Gastrocnemius medialis (tissue), 4 donors: ENCODE results near the gene OOSP2. TPM values are rescaled to one million over a fixed set of nuclear protein-coding genes. Genes with fewer than 3 reads are reported as not detected.
"Not testable (repeated sequence)": the region's sequence is repeated elsewhere in the genome, so short reads cannot be mapped to it uniquely, and the experiment has no call there.

Source experiments
- ATAC-seq, 2 donors: fragments of 150-250 bp; one replicate each; pipeline ENCODE4 v1.9.1; 2016
- DNase-seq, 2 donors: peaks; one replicate each; pipeline ENCODE4 v3.0.0-alpha.2; 2019
- H3K27ac ChIP-seq, 4 donors: fragments of 200-600 bp; sonication (generic); 1 replicate in 1 of 4; 2 replicates in 3 of 4; pipeline ENCODE4 v1.5.1; 2016 to 2018; ENCODE audit warnings: mild to moderate bottlenecking in 2 of 4, moderate library complexity in 1 of 4
- H3K27me3 ChIP-seq, 3 donors: fragments of 200-600 bp; sonication (generic) in 2 of 3; 1 replicate in 1 of 3; 2 replicates in 2 of 3; pipeline versions ENCODE4 v1.5.1 to v1.6.0; 2016 to 2019; ENCODE audit warnings: mild to moderate bottlenecking in 1 of 3, moderate library complexity in 1 of 3
- H3K36me3 ChIP-seq, 2 donors: fragments of 200-600 bp; sonication (generic) in 1 of 2; one replicate each; pipeline ENCODE4 v1.5.1; 2017 to 2018
- H3K4me1 ChIP-seq, 2 donors: fragments of 200-600 bp; sonication (generic) in 1 of 2; one replicate each; pipeline ENCODE4 v1.5.1; 2016 to 2017; ENCODE audit warnings: mild to moderate bottlenecking in 2 of 2
- H3K4me3 ChIP-seq, 4 donors: fragments of 200-600 bp; sonication (generic) in 3 of 4; 1 replicate in 1 of 4; 2 replicates in 3 of 4; pipeline ENCODE4 v1.5.1; 2016 to 2019; ENCODE audit warnings: mild to moderate bottlenecking in 2 of 4
- H3K9me3 ChIP-seq, 3 donors: fragments of 200-600 bp; sonication (generic) in 2 of 3; 1 replicate in 1 of 3; 2 replicates in 2 of 3; pipeline ENCODE4 v1.5.1; 2016 to 2019
- POLR2A ChIP-seq, 2 donors: fragments of 450-650 bp; IDR thresholded peaks; one replicate each; pipeline ENCODE4 v1.6.1; 2017; ENCODE audit warnings: antibody characterized with exemption in 2 of 2, mild to moderate bottlenecking in 2 of 2, moderate library complexity in 2 of 2
- in situ Hi-C, 4 donors: fragments of 200-750 bp; cut with MboI; loops; one replicate each; pipeline versions ENCODE4 v1.15.0 to v1.8.0; 2017; ENCODE audit warnings: low sequenced_read_pairs in 4 of 4
- intact Hi-C: fragments of 100-400 bp; cut with DNase I; formaldehyde crosslinking; loops from one replicate; pipeline ENCODE4 v1.15.1; 2023; ENCODE audit warnings: low total_unique reads
- total RNA-seq, 4 donors: library from RNA; depleted of rRNA; stranded (reverse); fragments of >200 nt; gene quantifications; one replicate each; pipeline versions ENCODE4 v1.1.0 to v1.2.3, GENCODE V29; 2016
- TF ChIP-seq, protein P1 (sequence below), 5 experiments: fragments of 450-650 bp in 3 of 5; fragments of 200-600 bp in 2 of 5; sonication (generic) in 2 of 5; IDR thresholded peaks in 4 of 5; conservative IDR thresholded peaks in 1 of 5; 1 replicate in 4 of 5; 2 replicates in 1 of 5; pipeline ENCODE4 v1.5.1; 2016 to 2019; ENCODE audit warnings: antibody characterized with exemption in 5 of 5, mild to moderate bottlenecking in 3 of 5, moderate library complexity in 3 of 5

OOSP2 gene
- total RNA-seq, 4 donors from 2014 or later, result not detected

GRCh38 chr11:60029015-60029632, 11.1 kb upstream of the OOSP2 start:
- in situ Hi-C loops (no loop called here), intact Hi-C loops (no loop called here)
- ATAC-seq, result no peak
- TF ChIP-seq, protein P1, sequence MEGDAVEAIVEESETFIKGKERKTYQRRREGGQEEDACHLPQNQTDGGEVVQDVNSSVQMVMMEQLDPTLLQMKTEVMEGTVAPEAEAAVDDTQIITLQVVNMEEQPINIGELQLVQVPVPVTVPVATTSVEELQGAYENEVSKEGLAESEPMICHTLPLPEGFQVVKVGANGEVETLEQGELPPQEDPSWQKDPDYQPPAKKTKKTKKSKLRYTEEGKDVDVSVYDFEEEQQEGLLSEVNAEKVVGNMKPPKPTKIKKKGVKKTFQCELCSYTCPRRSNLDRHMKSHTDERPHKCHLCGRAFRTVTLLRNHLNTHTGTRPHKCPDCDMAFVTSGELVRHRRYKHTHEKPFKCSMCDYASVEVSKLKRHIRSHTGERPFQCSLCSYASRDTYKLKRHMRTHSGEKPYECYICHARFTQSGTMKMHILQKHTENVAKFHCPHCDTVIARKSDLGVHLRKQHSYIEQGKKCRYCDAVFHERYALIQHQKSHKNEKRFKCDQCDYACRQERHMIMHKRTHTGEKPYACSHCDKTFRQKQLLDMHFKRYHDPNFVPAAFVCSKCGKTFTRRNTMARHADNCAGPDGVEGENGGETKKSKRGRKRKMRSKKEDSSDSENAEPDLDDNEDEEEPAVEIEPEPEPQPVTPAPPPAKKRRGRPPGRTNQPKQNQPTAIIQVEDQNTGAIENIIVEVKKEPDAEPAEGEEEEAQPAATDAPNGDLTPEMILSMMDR (IDR thresholded peaks at IDR 0.05 in 4 of 5, conservative IDR thresholded peaks at IDR 0.05 in 1 of 5), result no peak
- TF ChIP-seq POLR2A (IDR thresholded peaks at IDR 0.05), result no peak
- Histone ChIP-seq H3K27me3 (no peaks in the 10 kb centered on the region), H3K36me3 (no peaks in the 10 kb centered on the region), H3K4me1 (no peaks in the 10 kb centered on the region), H3K9me3 (no peaks in the 10 kb centered on the region), H3K27ac (no peak overlapping the region), H3K4me3 (no peak overlapping the region)
- DNase-seq, result no peak

DNA sequence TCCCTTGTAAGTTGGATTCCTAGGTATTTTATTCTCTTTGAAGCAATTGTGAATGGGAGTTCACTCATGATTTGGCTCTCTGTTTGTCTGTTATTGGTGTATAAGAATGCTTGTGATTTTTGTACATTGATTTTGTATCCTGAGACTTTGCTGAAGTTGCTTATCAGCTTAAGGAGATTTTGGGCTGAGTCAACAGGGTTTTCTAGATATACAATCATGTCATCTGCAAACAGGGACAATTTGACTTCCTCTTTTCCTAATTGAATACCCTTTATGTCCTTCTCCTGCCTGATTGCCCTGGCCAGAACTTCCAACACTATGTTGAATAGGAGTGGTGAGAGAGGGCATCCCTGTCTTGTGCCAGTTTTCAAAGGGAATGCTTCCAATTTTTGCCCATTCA, 10.2 kb downstream of the OOSP2 start:
- DNase-seq, ATAC-seq, H3K27ac ChIP-seq, in situ Hi-C loops, H3K36me3 ChIP-seq, H3K9me3 ChIP-seq, H3K4me1 ChIP-seq, H3K27me3 ChIP-seq, H3K4me3 ChIP-seq, intact Hi-C loops: not testable (repeated sequence)

GRCh38 chr11:60050839-60051238, 10.6 kb downstream of the OOSP2 start:
- H3K36me3 ChIP-seq, H3K4me3 ChIP-seq, ATAC-seq, DNase-seq, H3K4me1 ChIP-seq, H3K9me3 ChIP-seq, intact Hi-C loops, H3K27me3 ChIP-seq, in situ Hi-C loops, H3K27ac ChIP-seq: not testable (repeated sequence)

DNA sequence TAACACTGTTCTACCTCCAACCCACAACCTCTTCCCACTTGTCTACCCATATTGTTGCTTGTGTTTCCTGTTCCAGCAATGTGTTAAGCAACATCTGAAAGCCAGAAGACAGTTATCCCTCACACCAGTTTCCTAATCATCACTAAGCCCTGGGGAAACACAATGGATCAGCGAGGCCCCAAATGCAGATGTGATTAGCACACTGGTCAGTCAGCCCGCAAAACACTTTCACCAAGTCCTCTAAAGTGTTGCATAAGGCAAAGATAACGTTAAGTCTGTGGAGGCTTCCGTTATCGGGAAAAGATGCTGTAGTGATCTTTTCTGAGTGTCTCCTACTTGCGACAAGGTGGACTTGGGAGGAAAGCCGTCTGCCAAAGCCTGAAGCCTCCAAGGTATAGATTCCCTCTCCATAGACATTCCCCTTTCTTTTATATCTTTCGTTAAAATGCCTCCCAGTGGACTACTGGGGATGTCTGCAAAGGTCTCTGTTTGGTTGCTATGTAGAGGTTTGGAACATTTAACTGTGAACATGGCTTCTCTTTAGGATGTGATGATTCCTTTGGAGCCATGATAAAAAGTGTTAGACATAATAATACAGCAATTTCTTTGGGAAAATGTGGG, 16.2 kb downstream of the OOSP2 start, which contains the start of gene MS4A3:
Gene MS4A3, plus strand, starts transcription at position 317 of the 621 bp plus-strand sequence. CDS start 4,496 bp downstream, outside the sequence.
- no peaks in the 10 kb centered on the region for H3K4me1 ChIP-seq
- in situ Hi-C loops, result no loop called here
- no peaks in the 10 kb centered on the region for H3K27me3 ChIP-seq
- TF ChIP-seq, protein P1 (IDR thresholded peaks at IDR 0.05 in 4 of 5, conservative IDR thresholded peaks at IDR 0.05 in 1 of 5), result no peak
- TF ChIP-seq POLR2A (IDR thresholded peaks at IDR 0.05), result no peak
- no peak within 1 kb of the TSS for H3K4me3 ChIP-seq
- ATAC-seq (no peak), DNase-seq (no peak)
- H3K9me3 ChIP-seq, result no peaks in the 10 kb centered on the region
- H3K36me3 ChIP-seq, result no peaks in the 10 kb centered on the region
- intact Hi-C loops, result no loop called here
- H3K27ac ChIP-seq, result no peak within 1 kb of the TSS

GRCh38 chr11:60059052-60059451, 18.8 kb downstream of the OOSP2 start:
- DNase-seq (no peak), ATAC-seq (no peak)
- intact Hi-C loops (no loop called here), in situ Hi-C loops (no loop called here)
- no peaks in the 10 kb centered on the region for H3K27me3 ChIP-seq
- H3K9me3 ChIP-seq, result no peaks in the 10 kb centered on the region
- H3K27ac ChIP-seq, result no peak overlapping the region
- TF ChIP-seq, protein P1 (IDR thresholded peaks at IDR 0.05 in 4 of 5, conservative IDR thresholded peaks at IDR 0.05 in 1 of 5), result no peak
- TF ChIP-seq POLR2A (IDR thresholded peaks at IDR 0.05), result no peak
- no peak overlapping the region for H3K4me3 ChIP-seq
- no peaks in the 10 kb centered on the region for H3K4me1 ChIP-seq
- no peaks in the 10 kb centered on the region for H3K36me3 ChIP-seq
